Stimulated activated CD8-positive, alpha-beta memory T cell treated with anti-CD3 and anti-CD28 coated beads, Interleukin-7, amount 100 ng/mL, for 1 hour (primary cell): ENCODE results near the gene CEP135.

Experiments
- DNase-seq, 2 donors: peaks; one replicate each; pipeline ENCODE4 v3.0.0-alpha.2; 2020; ENCODE audit warnings: low read depth in 2 of 2

Gene CEP135

DNA sequence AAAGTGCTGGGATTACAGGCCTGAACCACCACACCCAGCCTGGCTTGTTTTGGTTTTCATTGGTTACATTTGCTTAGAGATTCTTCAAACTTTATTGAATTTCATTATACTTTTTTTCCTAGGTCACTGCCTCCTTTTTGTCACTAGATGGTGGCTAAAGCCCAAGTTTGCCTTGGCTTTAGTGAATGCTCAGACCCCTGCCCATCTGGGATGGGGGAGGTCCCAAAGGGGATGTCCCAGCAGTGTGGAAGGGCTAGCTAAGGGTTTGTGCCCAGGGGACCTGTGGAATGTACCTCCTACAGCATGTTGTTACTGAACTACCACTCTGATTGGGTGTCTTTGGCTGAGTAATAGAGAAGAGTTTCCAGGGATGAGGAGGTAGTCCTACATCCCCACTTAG, 58.4 kb downstream of the CEP135 start:
- no peak for DNase-seq

GRCh38 chr4:56008206-56008605, 59.5 kb downstream of the CEP135 start:
- no peak for DNase-seq

DNA sequence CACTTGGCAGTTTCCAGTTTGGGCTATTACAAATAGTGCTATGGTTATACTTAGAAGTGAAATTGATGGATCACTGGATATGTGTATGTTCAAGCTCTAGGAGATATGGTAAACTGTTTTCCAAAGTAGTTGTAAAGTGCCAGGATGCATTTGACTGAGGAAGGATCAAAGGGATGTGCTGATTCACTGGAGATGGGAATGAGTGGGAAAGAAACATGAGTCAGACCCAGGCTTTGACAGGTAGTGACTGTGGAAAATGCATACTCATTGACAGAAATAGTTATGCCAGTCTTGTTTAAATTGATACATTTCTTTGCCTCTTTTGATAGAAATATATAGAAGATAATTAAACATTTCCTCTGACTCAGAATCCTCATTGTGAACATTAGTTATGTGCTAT, 77.9 kb downstream of the CEP135 start:
- no peak for DNase-seq

GRCh38 chr4:56028165-56028564, 79.4 kb downstream of the CEP135 start:
- DNase-seq: no peak

DNA sequence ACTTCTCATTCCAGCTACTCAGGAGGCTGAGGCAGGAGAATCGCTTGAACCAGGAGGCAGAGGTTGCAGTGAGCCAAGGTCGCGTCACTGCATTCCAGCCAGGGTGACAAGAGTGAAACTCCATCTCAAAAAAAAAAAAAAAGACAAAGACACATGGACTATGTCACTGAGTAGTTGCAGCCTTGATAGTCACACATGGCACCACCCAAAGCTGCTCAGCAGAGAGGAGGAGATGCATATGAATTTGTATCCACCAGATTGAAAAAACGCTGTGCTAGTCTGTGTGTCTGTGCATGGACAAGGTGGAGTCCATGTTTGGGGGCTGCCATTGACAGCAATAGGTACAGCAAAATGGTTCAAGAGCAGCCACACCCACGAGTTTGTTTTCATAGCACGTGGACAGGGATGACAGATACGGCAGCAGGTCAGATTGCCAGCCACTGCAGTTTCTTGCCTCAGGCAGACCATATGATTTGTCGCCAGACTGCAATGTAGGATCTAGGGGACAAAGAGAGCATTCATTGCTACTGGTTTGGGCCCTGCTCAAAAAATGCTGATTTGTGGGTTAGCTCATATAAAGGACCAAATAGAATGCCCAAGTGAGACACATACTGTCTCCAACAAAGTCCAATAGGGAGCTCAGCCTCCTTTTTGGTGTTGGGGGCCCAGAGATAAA, 89.9 kb downstream of the CEP135 start:
- no peak for DNase-seq

DNA sequence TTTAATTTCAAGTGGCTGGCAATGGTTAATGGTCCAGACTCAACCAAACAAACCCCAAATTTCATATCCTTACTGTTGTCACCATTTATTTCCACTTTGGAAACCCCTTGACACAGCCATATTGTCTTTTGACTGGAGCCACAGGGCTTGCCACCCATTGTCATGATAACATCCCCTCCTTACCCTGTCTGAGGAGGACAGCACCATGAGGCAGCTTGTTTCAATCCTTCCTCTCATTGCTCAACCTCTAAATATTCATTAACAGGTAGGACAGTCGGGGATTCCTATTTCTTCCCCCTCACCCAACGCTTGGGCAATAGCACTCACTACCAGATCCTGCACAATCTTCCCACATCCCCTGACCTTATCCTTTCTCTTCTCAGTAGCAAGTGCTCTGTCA, 92.1 kb downstream of the CEP135 start:
- no peak for DNase-seq

GRCh38 chr4:56042225-56042624, 93.5 kb downstream of the CEP135 start:
- no peak for DNase-seq

DNA sequence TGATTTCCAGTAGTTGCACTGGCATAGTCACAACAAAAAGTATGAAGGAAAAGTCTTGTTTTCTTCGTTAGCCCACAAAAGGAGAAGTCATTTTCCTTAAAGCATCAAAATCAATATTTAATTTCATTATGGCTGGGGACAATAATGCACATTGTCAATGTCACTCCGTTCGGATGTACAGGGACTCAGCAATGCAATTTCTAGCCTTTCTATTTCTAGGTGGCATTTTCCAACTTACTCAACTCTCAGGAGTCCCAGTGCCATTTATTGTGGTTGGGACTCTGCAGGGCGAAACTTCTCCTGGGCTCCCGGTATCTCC, 99.6 kb downstream of the CEP135 start:
- no peak for DNase-seq

GRCh38 chr4:56048702-56049431, 100.1 kb downstream of the CEP135 start:
- DNase-seq: no peak

DNA sequence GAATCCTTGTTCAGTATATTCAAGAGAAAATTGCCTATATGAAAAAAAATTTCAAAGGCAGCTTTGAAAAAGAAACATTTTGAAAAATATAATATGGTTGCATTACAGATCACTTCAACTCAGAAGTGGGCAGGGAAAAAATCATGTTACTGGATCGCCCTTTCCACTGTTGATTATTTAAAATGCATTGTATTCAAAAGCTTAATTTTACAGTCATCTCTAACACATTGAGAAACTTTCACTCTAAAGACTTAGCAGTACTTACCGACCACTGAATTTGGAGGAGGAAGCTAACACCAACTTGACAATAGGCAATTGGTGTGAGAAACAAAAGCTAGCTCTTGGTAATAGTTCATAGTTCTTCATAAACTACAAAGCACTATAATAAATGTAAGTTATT, 101.9 kb downstream of the CEP135 start:
- no peak for DNase-seq

- DNase-seq: no peak
Measured at GRCh38 chr4:56051029-56051709, 102.4 kb downstream of the CEP135 start.

GRCh38 chr4:56051710-56052075, 102.9 kb downstream of the CEP135 start:
- no peak for DNase-seq

DNA sequence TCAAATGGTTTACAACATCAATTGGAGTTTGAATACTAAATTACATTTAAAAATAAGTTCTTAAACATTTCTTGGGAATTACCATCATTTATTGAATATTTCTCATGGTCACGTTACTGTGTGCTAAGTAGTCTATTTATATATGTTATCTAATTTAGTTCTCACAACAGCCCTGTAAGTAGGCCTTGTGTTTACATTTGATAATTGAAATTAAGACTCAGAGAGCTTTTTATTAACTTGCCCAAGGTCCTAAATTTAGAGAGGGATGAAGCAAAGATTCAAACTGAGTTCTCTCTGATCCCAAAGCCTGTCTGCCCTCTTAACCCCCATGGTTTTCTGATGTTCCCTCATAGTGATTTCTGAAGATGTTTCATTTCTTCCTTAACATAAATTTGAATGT, 103.7 kb downstream of the CEP135 start:
- DNase-seq: no peak

DNA sequence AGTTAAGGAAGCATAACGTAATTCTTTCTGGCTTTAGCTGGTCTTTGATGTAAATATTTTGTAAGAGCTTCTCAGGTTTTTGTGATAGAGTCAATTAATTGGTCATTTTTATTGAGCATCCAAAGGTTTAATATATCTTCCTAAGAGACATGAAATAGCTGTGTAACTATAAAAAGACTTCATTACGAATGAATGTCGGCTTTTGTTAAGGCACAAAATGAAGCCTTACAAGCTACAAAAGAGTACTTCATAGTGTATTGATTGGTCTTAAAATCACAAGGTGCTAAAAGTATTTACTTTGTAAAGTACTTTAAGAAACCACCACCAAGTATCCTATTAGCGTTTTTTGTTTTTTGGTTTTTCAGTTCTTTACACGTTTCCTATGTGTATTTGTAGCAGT, 104.2 kb downstream of the CEP135 start:
- no peak for DNase-seq

DNA sequence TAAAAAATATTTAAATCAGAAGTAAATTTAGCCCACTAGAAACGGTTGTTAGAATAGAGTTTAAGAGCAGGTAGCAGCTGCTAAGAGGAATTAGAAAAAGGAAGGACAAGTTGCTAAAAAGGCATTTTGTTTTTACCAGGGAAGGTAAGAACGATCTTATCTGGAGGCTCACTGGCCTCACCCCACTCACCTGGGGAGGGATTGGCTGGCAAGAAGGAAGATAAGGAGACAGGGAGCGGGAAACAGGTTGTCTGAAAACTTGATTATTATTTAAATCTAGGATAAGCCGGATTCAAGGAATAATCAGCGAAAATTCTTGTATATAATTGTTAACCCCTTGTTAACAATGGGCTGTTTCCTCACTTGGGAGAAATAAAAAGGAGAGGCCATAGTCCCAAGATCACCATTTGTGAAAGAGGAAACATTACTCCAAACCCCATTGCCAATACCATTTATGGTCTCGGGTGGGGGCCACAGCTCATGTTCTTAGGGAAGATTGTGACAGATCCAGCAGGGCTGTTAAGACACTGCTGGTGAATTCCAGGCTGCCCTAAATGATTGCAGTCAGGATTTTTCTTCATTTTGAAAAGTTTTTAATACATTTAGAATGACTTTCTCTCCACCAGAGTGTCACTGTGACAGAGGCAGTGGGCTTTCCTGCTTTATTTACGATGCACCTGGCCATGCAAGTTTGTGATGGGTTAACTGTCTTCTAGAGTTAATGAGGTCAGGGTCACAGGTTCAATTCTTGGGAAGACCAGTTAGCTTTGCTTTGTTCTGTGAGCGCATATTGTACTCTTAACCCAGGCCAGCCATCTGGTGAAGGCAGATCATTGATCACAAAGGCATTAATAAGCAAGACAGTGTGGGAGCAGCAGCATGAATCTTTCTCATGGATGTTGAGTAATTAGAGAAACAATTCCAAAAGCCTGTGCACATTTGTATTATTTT, 106.6 kb downstream of the CEP135 start:
- no peak for DNase-seq

DNA sequence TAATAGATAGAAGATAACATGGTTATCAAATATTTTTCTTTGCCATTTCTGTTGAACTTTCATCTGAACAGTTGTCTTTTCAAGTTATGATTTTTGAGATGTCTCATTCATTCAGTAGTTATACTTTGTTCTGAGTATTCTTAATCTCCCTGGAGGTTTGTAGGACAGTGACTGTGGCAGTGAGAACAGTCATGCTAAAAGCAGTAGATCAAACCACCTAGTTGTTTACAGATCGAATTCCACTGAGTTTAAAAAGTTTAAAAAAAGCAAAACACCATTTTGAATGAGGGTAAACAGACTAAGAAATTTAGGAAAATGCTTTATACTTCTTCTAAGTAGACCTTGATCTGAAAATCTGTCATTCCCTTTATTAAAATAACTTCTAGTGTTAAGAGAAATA, 107.2 kb downstream of the CEP135 start:
- DNase-seq: no peak

GRCh38 chr4:56058555-56058954, 109.8 kb downstream of the CEP135 start:
- DNase-seq: no peak

DNA sequence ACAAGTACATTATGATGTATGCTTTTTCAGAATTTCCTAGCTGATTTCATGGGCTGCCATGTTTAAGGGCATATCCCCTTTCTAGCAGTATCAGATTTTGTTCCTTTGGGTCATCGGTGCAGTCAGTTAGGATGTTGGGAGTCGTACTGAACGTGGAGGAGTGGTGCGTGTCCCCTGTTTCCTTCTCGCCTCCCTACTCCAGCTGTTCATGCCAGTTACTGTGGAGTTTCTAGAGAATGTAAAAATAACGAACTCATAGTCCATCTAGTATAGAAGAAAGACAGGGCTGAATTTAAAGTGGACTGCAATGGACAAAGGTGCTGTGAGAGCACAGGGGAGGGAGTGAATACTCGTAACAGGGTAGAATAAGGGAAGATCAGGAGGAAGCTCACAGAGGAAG, 111.3 kb downstream of the CEP135 start:
- no peak for DNase-seq

GRCh38 chr4:56062106-56062505, 113.4 kb downstream of the CEP135 start:
- DNase-seq: no peak

DNA sequence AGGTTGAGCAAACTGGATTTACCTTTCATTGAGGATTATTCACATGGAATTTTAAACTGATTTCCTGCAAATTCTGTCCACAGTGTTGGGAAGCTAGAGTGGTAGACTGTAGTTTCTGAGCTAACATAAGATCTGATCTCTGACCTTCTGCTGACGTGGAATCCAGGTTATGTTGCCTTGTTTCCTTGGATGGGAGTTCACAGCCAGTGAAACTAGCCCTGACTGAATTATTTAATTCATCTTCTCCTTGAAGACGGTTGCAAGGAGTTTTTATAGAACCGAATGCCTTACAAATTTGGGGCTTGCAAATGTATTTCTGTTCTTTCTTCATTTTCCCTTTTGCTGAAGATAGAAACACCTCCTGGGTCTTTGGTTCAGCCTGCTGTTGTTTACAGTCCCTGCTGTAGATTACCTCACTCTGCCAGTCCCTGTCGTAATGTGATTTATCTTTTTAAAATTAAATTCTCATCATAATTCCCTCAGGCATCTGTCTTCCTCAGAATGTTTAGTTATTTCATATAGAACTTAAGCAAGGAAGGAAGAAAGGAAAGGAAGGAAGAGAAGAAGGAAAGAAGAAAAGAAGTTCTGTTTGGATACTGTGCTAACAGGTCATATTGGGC, 113.9 kb downstream of the CEP135 start:
- no peak for DNase-seq

DNA sequence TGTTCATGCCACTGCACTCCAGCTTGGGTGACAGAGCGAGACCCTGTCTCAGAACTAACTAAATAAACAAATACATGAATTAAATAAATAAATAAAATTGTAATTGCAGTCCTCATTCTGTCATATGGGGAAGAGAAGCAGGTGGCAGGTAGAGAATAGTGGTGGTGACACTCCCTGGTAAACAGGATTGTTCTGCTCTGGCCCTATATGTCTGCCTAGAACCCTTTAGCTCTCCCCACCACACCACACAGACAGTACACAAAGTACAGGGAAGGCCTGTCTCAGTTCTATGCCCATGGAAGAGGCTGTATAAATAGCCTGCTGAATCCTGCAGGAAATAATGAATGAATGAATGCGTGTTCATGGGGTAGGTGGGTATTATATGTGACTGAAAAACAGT, 117.7 kb downstream of the CEP135 start:
- no peak for DNase-seq

GRCh38 chr4:56067826-56068225, 119.1 kb downstream of the CEP135 start:
- no peak for DNase-seq
